ENCODE data around the gene PPFIBP1. TPM values are rescaled to one million over a fixed set of nuclear protein-coding genes. Genes with fewer than 3 reads are reported as not detected.

PPFIBP1 gene
- total and polyA plus RNA-seq, 2 donors (not counting 1 experiment from before 2014, with no cell fraction given) = 3.3 to 15.0 TPM

DNA sequence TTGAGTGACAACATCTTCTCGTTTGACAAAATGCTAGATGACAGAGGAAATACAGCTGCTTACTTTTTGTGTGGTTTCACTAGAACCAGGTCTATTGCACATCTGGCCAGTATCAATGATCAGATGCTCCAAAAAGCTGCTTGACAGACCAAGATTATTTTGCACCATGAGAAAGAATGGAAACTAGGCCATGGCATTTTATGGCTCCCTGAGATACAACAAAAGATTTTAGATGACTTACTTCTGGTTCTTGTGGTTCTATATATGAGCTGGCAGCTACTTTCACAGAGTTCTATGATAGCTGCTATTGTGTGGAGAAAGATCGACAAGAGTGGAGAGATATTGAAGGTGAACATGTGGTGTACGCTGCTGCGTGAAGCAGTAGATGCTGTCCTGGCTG is 25.9 kb upstream of the PPFIBP1 start:
- Mint-ChIP-seq H3K4me1 (no peaks in the 10 kb centered on the region), H3K27ac (no peak overlapping the region), H3K27me3 (peaks cover 19% of the 10 kb centered on the region), H3K9me3 (ENCODE audit: insufficient read depth) (no peaks in the 10 kb centered on the region), H3K4me3 (no peak overlapping the region)
- no peak overlapping the region for H3K9ac ChIP-seq (ENCODE audit: low read length)
- no peaks in the 10 kb centered on the region for H3K9me3 ChIP-seq (ENCODE audit: control extremely low read depth in 1 of 3, control insufficient read depth in 2 of 3, insufficient read depth in 1 of 3, low read length in 2 of 3)
- H2AFZ ChIP-seq (ENCODE audit: insufficient read depth, low read depth, low read length, poor library complexity, severe bottlenecking) = no peak overlapping the region
- ATAC-seq (ENCODE audit: low read depth) = no peak
- intact Hi-C loops (cut with micrococcal nuclease) = no loop called here
- no peak overlapping the region for H3K4me3 ChIP-seq (ENCODE audit: control extremely low read depth in 1 of 5, extremely low read depth in 1 of 5, insufficient read depth in 1 of 5, low read depth in 2 of 5, low read length in 4 of 5)
- H3K27ac ChIP-seq (ENCODE audit: low read length in 2 of 2) = no peak overlapping the region
- no peaks in the 10 kb centered on the region for H3K79me2 ChIP-seq (ENCODE audit: control insufficient read depth, insufficient read depth, low read length)
- POLR2A ChIA-PET = no interaction called here
- no peak overlapping the region for H3K4me2 ChIP-seq (replicated peaks; ENCODE audit: low read depth, low read length, poor library complexity, severe bottlenecking)
- CTCF ChIA-PET = no interaction called here
- no peak for TF ChIP-seq EZH2 (IDR thresholded peaks at IDR 0.05; ENCODE audit: borderline replicate concordance, insufficient read depth, low read depth, low read length, poor library complexity, severe bottlenecking)
- TF ChIP-seq, protein P1, sequence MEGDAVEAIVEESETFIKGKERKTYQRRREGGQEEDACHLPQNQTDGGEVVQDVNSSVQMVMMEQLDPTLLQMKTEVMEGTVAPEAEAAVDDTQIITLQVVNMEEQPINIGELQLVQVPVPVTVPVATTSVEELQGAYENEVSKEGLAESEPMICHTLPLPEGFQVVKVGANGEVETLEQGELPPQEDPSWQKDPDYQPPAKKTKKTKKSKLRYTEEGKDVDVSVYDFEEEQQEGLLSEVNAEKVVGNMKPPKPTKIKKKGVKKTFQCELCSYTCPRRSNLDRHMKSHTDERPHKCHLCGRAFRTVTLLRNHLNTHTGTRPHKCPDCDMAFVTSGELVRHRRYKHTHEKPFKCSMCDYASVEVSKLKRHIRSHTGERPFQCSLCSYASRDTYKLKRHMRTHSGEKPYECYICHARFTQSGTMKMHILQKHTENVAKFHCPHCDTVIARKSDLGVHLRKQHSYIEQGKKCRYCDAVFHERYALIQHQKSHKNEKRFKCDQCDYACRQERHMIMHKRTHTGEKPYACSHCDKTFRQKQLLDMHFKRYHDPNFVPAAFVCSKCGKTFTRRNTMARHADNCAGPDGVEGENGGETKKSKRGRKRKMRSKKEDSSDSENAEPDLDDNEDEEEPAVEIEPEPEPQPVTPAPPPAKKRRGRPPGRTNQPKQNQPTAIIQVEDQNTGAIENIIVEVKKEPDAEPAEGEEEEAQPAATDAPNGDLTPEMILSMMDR (IDR thresholded peaks at IDR 0.05) = no peak
- no peaks in the 10 kb centered on the region for H3K4me1 ChIP-seq (ENCODE audit: control insufficient read depth in 2 of 2, insufficient read depth in 2 of 2, low read length in 2 of 2)
- H3K27me3 ChIP-seq (replicated peaks in 1 of 4; ENCODE audit: control extremely low read depth in 1 of 4, control insufficient read depth in 3 of 4, insufficient read depth in 4 of 4, low read length in 3 of 4) = no peaks in the 10 kb centered on the region
- no peaks in the 10 kb centered on the region for H4K20me1 ChIP-seq (ENCODE audit: control insufficient read depth, insufficient read depth, low read length, poor library complexity, severe bottlenecking)
- DNase-seq = no peak
- no peaks in the 10 kb centered on the region for H3K36me3 ChIP-seq (replicated peaks in 1 of 2; ENCODE audit: control extremely low read depth in 1 of 2, control insufficient read depth in 1 of 2, extremely low read depth in 1 of 2, insufficient read depth in 2 of 2, low read length in 1 of 2)
- WGBS (ENCODE audit: insufficient coverage) = 83% methylated on average over 4 of the region's 4 CpGs

DNA sequence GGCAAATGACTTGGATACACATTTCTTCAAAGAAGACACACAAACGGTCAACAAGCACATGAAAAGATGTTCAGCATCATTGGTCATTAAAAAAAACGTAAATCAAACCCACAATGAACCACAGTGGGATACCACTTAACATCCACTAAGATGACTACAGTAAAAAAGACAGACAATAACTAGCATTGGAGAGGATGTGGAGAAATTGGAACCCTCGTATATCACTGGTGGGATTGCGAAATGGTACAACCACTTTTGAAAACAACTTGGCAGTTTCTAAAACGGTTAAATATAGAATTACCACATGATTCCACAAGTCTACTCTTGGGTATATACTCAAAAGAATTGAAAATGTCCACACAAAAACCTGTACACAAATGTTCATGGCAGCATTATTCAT is 25.2 kb upstream of the PPFIBP1 start:
- CTCF ChIA-PET = no interaction called here
- Histone ChIP-seq H3K9me3 (ENCODE audit: control extremely low read depth in 1 of 3, control insufficient read depth in 2 of 3, insufficient read depth in 1 of 3, low read length in 2 of 3) (no peaks in the 10 kb centered on the region), H3K4me2 (replicated peaks; ENCODE audit: low read depth, low read length, poor library complexity, severe bottlenecking) (no peak overlapping the region), H3K4me1 (ENCODE audit: control insufficient read depth in 2 of 2, insufficient read depth in 2 of 2, low read length in 2 of 2) (no peaks in the 10 kb centered on the region), H4K20me1 (ENCODE audit: control insufficient read depth, insufficient read depth, low read length, poor library complexity, severe bottlenecking) (no peaks in the 10 kb centered on the region), H3K27me3 (replicated peaks in 1 of 4; ENCODE audit: control extremely low read depth in 1 of 4, control insufficient read depth in 3 of 4, insufficient read depth in 4 of 4, low read length in 3 of 4) (no peaks in the 10 kb centered on the region), H2AFZ (ENCODE audit: insufficient read depth, low read depth, low read length, poor library complexity, severe bottlenecking) (no peak overlapping the region), H3K27ac (ENCODE audit: low read length in 2 of 2) (no peak overlapping the region), H3K79me2 (ENCODE audit: control insufficient read depth, insufficient read depth, low read length) (no peaks in the 10 kb centered on the region), H3K4me3 (ENCODE audit: control extremely low read depth in 1 of 5, extremely low read depth in 1 of 5, insufficient read depth in 1 of 5, low read depth in 2 of 5, low read length in 4 of 5) (no peak overlapping the region), H3K36me3 (replicated peaks in 1 of 2; ENCODE audit: control extremely low read depth in 1 of 2, control insufficient read depth in 1 of 2, extremely low read depth in 1 of 2, insufficient read depth in 2 of 2, low read length in 1 of 2) (no peaks in the 10 kb centered on the region), H3K9ac (ENCODE audit: low read length) (no peak overlapping the region)
- POLR2A ChIA-PET = no interaction called here
- H3K4me3 Mint-ChIP-seq = no peak overlapping the region
- DNase-seq = no peak
- no peak for TF ChIP-seq EZH2 (IDR thresholded peaks at IDR 0.05; ENCODE audit: borderline replicate concordance, insufficient read depth, low read depth, low read length, poor library complexity, severe bottlenecking)
- TF ChIP-seq, protein P1 (IDR thresholded peaks at IDR 0.05) = no peak
- no peak for ATAC-seq (ENCODE audit: low read depth)
- H3K4me1 Mint-ChIP-seq = no peaks in the 10 kb centered on the region
- H3K27ac Mint-ChIP-seq = no peak overlapping the region
- H3K9me3 Mint-ChIP-seq (ENCODE audit: insufficient read depth) = no peaks in the 10 kb centered on the region
- intact Hi-C loops (cut with micrococcal nuclease) = no loop called here
- peaks cover 19% of the 10 kb centered on the region for H3K27me3 Mint-ChIP-seq
- 55% methylated on average over 2 of the region's 5 CpGs for WGBS (ENCODE audit: insufficient coverage)
